ELR (cell line): Measurements from ENCODE around the gene SHLD2.
"Not testable (repeated sequence)": the region's sequence is repeated elsewhere in the genome, so short reads cannot be mapped to it uniquely, and the experiment has no call there.

Experiments used
- DNase-seq: peaks from one replicate; pipeline ENCODE4 v3.0.0-alpha.2; 2015; ENCODE audit warnings: low read depth

SHLD2 gene

DNA sequence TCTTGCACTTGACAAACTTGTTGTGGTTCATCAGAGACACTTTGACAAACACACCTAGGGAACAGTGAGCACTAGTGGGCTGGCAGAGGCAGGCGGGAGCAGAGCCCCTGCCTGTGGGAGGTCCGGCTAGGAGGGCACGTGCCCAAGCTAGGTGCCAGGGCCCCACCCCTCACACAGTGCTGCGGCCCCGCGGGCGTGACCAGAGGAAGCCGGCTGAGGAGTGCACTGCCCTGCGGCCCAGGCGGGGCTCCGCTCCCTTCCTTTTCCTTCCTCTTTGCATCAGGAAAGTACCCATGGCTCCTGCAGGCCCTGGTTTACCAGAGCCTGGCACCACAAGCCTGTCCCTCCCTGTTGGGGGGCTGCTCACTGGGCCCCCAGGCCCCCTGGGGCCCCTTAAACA lies 121.1 kb downstream of the SHLD2 start:
- DNase-seq, result not testable (repeated sequence)

DNA sequence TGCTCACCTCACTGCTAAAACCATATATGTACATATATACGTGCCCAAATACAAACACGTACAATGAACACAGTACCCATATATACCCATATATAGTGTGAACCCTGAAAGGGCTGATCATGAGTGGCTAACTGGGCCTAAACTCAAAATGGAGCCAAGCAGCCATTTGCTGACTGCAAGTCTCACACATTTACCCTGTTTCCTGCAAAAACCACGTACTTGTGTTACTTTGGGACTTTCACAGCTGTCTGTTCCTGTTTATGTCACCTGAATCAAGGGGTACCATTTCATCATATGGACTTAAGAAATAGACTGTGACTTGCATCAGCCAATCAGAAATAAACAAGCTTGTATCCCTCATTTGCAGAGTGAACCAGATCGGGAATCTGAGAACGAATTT lies 124.4 kb downstream of the SHLD2 start:
- not testable (repeated sequence) for DNase-seq

DNA sequence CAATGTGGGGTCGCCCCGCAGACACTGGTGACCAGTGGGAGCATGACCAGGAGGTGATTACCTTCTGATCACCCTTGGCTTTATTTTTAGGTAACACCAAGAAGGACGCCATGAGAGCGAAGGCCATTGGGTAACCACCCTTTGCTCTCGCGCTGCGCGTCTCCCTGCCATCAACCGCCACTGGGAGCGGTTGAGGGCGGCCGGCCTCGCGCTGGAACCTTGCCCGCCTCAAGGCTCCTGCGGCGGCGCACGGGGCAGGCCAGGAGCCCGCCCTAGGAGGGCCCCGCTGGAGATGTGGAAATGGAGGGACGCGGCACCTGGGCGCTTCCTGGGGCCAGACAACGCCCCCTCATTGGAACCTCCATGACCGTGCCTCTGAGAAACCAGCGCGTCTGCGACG lies 127.8 kb downstream of the SHLD2 start:
- DNase-seq, result not testable (repeated sequence)

DNA sequence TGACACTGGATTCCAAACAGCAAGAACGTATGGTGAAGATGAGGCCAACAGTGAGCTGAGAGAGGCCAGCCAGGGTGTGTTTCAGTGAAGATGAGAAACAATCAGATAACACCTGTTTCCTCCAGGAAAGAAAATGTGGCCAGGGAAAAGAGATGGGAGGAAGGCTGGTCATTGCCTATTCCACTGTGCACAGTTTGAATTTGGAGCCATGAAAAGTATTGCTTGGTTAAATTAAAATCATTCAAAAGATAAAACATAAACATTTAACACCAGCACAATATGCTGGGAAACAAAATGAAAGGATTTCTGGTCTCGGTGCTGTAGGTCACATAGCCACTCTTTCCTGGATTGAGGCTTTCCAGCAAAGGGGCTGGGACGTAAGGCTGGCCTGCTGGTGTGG lies 130.1 kb downstream of the SHLD2 start, which contains the start of gene NUTM2A:
NUTM2A (plus strand) TSS at position 301 of the 400 bp plus-strand sequence. CDS start 383 bp downstream, outside the sequence.
- not testable (repeated sequence) for DNase-seq

DNA sequence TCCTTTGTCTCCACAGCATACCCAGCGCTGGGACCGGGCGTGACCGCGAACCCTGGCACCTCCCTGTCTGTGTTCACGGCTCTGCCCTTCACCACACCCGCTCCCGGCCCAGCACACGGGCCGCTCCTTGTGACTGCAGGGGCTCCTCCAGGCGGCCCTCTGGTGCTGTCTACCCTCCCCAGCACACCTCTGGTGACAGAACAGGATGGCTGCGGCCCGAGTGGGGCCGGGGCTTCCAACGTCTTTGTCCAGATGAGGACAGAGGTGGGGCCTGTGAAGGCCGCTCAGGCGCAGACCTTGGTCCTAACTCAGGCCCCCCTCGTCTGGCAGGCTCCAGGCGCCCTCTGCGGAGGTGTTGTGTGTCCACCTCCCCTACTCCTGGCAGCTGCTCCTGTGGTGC lies 133.2 kb downstream of the SHLD2 start:
- DNase-seq, result not testable (repeated sequence)

DNA sequence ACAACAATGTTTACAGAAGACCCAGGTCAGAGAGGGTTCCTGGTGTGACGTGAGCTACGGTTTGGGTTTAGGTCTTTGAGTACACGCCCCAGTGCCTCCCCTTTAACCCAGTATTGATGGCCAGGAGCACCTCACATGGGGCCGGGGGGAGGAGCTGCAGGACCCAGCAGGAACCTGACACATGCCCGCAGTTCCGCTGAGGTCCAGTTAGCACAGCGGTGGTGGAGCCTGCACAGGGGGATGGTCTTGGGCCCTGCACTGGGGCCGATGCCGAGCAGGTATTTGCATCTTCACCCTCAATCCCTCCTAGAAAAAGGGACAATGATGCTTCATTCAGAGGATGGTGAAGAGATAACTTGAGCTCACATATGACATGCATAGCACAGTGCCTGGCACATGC lies 134.2 kb downstream of the SHLD2 start:
- DNase-seq, result not testable (repeated sequence)

DNA sequence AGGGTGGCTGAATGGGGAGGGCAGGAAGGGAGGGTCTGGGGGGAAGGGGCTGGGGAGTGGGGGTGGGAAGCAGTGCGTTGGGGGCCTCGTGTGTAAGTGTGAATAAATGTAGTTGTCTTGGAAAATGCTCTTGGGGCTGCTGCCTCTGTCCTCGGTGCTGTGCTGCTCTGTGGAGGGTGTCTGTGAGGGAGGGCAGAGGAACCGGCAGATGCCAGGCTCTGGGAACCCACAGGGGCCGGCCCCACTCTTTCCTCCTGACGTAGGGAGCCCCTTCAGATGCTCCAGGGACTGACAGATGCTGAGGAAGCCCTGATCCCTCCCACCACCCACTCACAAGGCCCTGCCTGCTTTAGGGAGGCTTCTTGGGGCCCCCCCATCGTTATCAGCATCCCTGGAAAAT lies 139.8 kb downstream of the SHLD2 start:
- not testable (repeated sequence) for DNase-seq

DNA sequence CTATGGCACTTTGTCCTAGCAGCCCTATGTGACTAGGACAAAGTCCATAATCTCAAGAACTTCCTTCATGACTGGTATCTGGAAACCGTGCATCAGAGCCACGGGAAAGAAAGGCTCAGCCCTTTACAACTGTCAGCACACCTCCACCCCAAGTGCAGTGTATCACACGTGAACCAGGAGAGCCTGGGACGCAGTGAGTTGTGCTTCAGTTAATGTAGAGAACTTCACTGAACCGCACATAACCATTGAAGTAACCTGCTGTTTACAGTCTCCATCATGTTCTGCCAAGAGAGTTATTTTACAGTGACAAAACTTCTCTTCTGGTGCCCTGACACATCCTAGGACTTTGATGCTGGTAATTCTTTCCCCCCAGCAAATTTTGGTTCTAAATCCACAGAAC lies 142.2 kb downstream of the SHLD2 start:
- DNase-seq, result not testable (repeated sequence)

DNA sequence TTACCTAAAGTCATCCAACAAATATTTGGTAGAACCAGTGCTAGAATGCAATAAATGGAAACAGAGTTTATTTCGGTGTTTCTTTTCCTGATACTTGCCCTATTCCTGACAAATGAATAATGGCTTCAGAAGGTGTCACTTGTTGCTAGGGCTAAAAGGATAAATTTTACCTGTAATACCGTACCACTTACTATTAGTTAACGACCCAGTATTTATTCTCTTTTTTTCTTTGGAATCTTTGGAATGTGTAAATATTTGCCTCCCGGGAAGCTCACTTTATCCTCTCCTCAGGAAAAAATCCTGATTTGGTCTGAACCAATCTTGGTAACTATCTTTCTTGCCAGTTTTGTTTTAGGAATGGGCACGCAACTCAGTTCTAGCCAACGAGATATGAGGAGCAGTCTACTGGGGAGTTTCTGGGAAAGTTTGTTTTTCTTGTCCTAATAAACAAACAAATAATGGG lies 144.4 kb downstream of the SHLD2 start:
- not testable (repeated sequence) for DNase-seq
